ENCODE data around the gene NCS1. TPM values are rescaled to one million over a fixed set of nuclear protein-coding genes. Genes with fewer than 3 reads are reported as not detected.

Gene NCS1
- total RNA-seq, 1 experiment from 2014 or later = 27.8 TPM

DNA sequence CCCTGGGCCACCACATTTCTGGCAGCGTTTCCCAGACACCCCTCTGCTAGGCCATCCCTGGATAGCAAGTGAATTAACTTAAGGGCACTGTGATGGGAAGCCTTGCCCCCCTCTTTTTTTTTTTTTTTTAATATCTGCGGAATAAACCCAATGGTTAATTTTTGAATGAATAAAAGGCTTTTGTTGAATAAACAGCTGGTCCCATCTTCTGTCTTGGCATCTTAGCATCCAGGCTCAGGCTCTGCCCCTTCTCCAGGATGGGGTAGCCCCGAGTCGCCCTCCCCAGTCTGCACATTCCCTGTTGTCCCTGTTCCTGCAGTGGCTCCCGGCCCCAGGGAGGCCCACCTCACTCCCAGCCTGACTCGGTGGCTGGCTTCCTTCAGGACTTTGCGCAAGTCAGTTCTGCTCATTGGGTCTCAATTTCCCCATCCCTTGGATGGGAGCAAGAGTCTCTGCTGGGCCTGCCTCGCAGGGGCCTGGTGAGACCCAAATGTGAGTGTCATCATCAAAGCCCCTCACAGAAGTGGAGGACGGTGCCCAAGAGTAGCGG is 64.3 kb downstream of the NCS1 start:
- BruUV-seq (replicated peaks) = no TSS peak
- Mint-ChIP-seq H3K4me3 (ENCODE audit: unreplicated experiment) (no peak overlapping the region), H3K4me1 (ENCODE audit: insufficient read depth, unreplicated experiment) (peaks cover 5% of the 10 kb centered on the region), H3K27ac (ENCODE audit: low read depth, unreplicated experiment) (no peak overlapping the region), H3K27me3 (ENCODE audit: insufficient read depth, unreplicated experiment) (no peaks in the 10 kb centered on the region), H3K36me3 (ENCODE audit: insufficient read depth, unreplicated experiment) (no peaks in the 10 kb centered on the region), H3K9me3 (ENCODE audit: unreplicated experiment) (no peaks in the 10 kb centered on the region)
- TF ChIP-seq, protein P1, sequence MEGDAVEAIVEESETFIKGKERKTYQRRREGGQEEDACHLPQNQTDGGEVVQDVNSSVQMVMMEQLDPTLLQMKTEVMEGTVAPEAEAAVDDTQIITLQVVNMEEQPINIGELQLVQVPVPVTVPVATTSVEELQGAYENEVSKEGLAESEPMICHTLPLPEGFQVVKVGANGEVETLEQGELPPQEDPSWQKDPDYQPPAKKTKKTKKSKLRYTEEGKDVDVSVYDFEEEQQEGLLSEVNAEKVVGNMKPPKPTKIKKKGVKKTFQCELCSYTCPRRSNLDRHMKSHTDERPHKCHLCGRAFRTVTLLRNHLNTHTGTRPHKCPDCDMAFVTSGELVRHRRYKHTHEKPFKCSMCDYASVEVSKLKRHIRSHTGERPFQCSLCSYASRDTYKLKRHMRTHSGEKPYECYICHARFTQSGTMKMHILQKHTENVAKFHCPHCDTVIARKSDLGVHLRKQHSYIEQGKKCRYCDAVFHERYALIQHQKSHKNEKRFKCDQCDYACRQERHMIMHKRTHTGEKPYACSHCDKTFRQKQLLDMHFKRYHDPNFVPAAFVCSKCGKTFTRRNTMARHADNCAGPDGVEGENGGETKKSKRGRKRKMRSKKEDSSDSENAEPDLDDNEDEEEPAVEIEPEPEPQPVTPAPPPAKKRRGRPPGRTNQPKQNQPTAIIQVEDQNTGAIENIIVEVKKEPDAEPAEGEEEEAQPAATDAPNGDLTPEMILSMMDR (IDR thresholded peaks at IDR 0.05; ENCODE audit: unreplicated experiment) = no peak
- CTCF ChIA-PET = interaction anchor here (0.6 to 2.2 kb wide), 17 partner anchors 9 to 1103 kb away, joined by 3 to 19 read pairs (median 4); no protein-coding TSS in a partner anchor
- POLR2A ChIA-PET = interaction anchor here (0.7 to 1.0 kb wide), 2 partner anchors 11 to 129 kb away, joined by 3 to 5 read pairs; no protein-coding TSS in a partner anchor
- intact Hi-C loops (cut with micrococcal nuclease) = loop anchor here (1.0 to 5.0 kb wide), 2 partner anchors 129 to 349 kb away; no protein-coding TSS in a partner anchor
- no peak for DNase-seq (ENCODE audit: unreplicated experiment)

DNA sequence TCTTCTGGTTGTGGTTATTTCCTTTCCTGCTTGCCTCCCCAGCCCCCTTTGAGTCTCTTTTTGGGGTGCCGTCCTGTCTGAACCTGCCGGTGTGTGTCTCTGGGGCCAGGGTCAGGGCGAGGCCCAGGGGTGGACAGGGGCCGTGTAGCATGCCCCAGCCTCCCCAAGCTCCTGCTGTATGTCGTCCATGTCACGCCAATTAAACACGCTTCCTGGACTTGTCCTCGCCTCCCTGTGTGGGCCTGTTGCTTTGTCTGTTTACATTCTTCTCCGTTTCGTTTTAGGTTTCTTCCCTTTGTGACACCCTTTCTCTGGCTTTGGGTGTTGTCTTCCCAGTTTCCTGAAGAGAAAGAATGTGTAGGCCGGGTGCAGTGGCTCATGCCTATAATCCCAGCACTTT is 64.9 kb downstream of the NCS1 start:
- no peaks in the 10 kb centered on the region for H3K36me3 Mint-ChIP-seq (ENCODE audit: insufficient read depth, unreplicated experiment)
- DNase-seq (ENCODE audit: unreplicated experiment) = no peak
- H3K4me1 Mint-ChIP-seq (ENCODE audit: insufficient read depth, unreplicated experiment) = peaks cover 5% of the 10 kb centered on the region
- BruUV-seq (replicated peaks) = no TSS peak
- TF ChIP-seq, protein P1 (IDR thresholded peaks at IDR 0.05; ENCODE audit: unreplicated experiment) = no peak
- intact Hi-C loops (cut with micrococcal nuclease) = loop anchor here (5.0 kb wide), 1 partner anchor 350 kb away; no protein-coding TSS in a partner anchor
- H3K27me3 Mint-ChIP-seq (ENCODE audit: insufficient read depth, unreplicated experiment) = no peaks in the 10 kb centered on the region
- H3K27ac Mint-ChIP-seq (ENCODE audit: low read depth, unreplicated experiment) = no peak overlapping the region
- ChIA-PET CTCF (interaction anchor here (0.6 to 2.2 kb wide), 14 partner anchors 10 to 1104 kb away, joined by 3 to 19 read pairs (median 4); no protein-coding TSS in a partner anchor), POLR2A (no interaction called here)
- H3K9me3 Mint-ChIP-seq (ENCODE audit: unreplicated experiment) = no peaks in the 10 kb centered on the region
- no peak overlapping the region for H3K4me3 Mint-ChIP-seq (ENCODE audit: unreplicated experiment)

DNA sequence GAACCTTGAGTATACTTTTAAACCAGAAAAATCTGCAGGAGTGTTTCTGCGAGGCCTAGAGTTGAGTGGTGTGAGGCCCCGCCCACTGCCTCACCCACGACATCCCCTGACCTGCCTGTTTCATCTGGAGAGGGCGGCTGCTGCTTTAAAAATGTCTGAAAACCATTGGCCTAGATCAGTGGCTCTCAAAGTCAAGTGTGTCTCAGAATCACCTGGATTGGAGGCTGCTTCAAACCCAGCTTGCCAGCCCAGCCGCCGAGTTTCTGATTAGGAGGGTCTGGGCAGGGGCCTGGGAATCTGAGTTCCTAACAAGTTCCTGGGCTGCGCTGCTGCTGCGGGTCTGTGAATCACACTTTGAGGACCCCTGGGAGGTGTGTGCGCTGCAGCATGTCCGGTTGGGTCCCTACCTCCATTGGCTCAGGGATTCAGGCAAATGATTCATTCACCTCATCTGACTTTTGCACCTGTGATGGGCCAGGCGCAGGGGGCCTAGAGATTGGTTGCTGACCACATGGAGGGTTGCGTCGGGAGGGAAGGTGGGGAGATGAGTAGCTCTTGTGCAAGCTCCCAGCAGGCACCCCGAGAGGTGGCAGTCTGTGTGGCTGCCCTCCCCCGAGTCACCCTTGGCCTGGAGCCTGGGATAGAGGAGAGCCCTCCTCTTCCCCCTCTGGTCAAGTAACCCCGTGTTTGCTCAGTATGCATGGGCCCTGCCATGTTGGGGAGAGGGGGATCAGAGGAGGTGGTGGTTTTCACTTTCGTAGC is 65.7 kb downstream of the NCS1 start:
- Mint-ChIP-seq H3K27me3 (ENCODE audit: insufficient read depth, unreplicated experiment) (no peaks in the 10 kb centered on the region), H3K27ac (ENCODE audit: low read depth, unreplicated experiment) (no peak overlapping the region), H3K4me3 (ENCODE audit: unreplicated experiment) (no peak overlapping the region), H3K36me3 (ENCODE audit: insufficient read depth, unreplicated experiment) (no peaks in the 10 kb centered on the region), H3K4me1 (ENCODE audit: insufficient read depth, unreplicated experiment) (peaks cover 9% of the 10 kb centered on the region), H3K9me3 (ENCODE audit: unreplicated experiment) (no peaks in the 10 kb centered on the region)
- ChIA-PET POLR2A (no interaction called here), CTCF (interaction anchor here (0.6 to 9.8 kb wide), 2 partner anchors 130 to 230 kb away, joined by 3 to 62 read pairs; no protein-coding TSS in a partner anchor)
- no peak for DNase-seq (ENCODE audit: unreplicated experiment)
- intact Hi-C loops (cut with micrococcal nuclease) = loop anchor here (5.0 kb wide), 1 partner anchor 351 kb away; no protein-coding TSS in a partner anchor
- TF ChIP-seq, protein P1 (IDR thresholded peaks at IDR 0.05; ENCODE audit: unreplicated experiment) = no peak
- BruUV-seq (replicated peaks) = no TSS peak

DNA sequence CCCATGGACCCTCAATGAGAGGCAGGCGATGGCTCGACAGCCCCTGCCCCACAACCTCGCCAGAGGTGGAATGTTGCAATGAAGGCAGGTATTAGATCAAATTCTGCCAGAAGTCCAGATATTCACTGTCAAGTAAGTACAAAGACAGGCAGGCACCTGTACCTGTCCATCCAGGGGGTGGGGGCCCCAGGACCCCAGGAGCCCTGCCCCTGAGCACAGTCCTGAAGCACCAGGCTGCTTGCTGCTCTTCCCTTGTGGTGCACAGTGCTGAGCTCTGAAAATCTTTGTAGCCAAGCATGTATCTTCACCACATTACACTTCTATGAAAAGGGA is 67.1 kb downstream of the NCS1 start:
- BruUV-seq (replicated peaks) = no TSS peak
- CTCF ChIA-PET = interaction anchor here (0.5 to 9.8 kb wide), 4 partner anchors 36 to 444 kb away, joined by 3 to 62 read pairs (median 4); no protein-coding TSS in a partner anchor
- POLR2A ChIA-PET = no interaction called here
- Mint-ChIP-seq H3K27ac (ENCODE audit: low read depth, unreplicated experiment) (no peak overlapping the region), H3K4me1 (ENCODE audit: insufficient read depth, unreplicated experiment) (peaks cover 11% of the 10 kb centered on the region), H3K36me3 (ENCODE audit: insufficient read depth, unreplicated experiment) (no peaks in the 10 kb centered on the region), H3K4me3 (ENCODE audit: unreplicated experiment) (no peak overlapping the region), H3K9me3 (ENCODE audit: unreplicated experiment) (no peaks in the 10 kb centered on the region), H3K27me3 (ENCODE audit: insufficient read depth, unreplicated experiment) (no peaks in the 10 kb centered on the region)
- TF ChIP-seq, protein P1 (IDR thresholded peaks at IDR 0.05; ENCODE audit: unreplicated experiment) = no peak
- intact Hi-C loops (cut with micrococcal nuclease) = loop anchor here (5.0 kb wide), 1 partner anchor 352 kb away; no protein-coding TSS in a partner anchor
- DNase-seq (ENCODE audit: unreplicated experiment) = no peak
